Mesothelial cell of epicardium (in vitro differentiated cells): ENCODE measurements around the gene CTNNA3. TPM values are rescaled to one million over a fixed set of nuclear protein-coding genes. Genes with fewer than 3 reads are reported as not detected.

Source experiments
- DNase-seq, 2 experiments: peaks; one replicate each; pipeline ENCODE4 v3.0.0; 2021; ENCODE audit warnings: low spot score in 2 of 2; ENCODE audit not compliant: unreplicated experiment in 2 of 2
- H3K27ac Mint-ChIP-seq: 2 replicates; pipeline ENCODE4 v1.8.0; 2021; ENCODE audit warnings: mixed read lengths
- H3K27me3 Mint-ChIP-seq: 2 replicates; pipeline ENCODE4 v1.8.0; 2021; ENCODE audit warnings: low read depth, mixed read lengths
- H3K36me3 Mint-ChIP-seq: 2 replicates; pipeline ENCODE4 v1.8.0; 2021; ENCODE audit warnings: mixed read lengths
- H3K4me1 Mint-ChIP-seq: 2 replicates; pipeline ENCODE4 v1.8.0; 2021; ENCODE audit warnings: mixed read lengths
- H3K4me3 Mint-ChIP-seq: 2 replicates; pipeline ENCODE4 v1.8.0; 2021; ENCODE audit warnings: mild to moderate bottlenecking, moderate library complexity, mixed read lengths
- H3K9me3 Mint-ChIP-seq: 2 replicates; pipeline ENCODE4 v1.8.0; 2021; ENCODE audit warnings: mixed read lengths
- CTCF ChIP-seq: fragments of 200-600 bp; sonication (generic); IDR thresholded peaks from one replicate; pipeline ENCODE4 v1.5.0; 2021; ENCODE audit warnings: antibody characterized with exemption; ENCODE audit not compliant: unreplicated experiment
- total RNA-seq: library from RNA; stranded (reverse); gene quantifications from 3 replicates; pipeline ENCODE4 v1.2.1, GENCODE V29; 2021

Gene CTNNA3
- total RNA-seq, 1 donor from 2014 or later, result 14.2 TPM

- TF ChIP-seq CTCF, result no peak
- Mint-ChIP-seq H3K27ac (no peak overlapping the region), H3K4me1 (peaks cover 18% of the 10 kb centered on the region), H3K9me3 (peaks cover 5% of the 10 kb centered on the region), H3K36me3 (no peaks in the 10 kb centered on the region), H3K4me3 (no peak overlapping the region), H3K27me3 (peaks cover 3% of the 10 kb centered on the region)
- no peak for DNase-seq
Observed at GRCh38 chr10:66673071-66673470, 1022.9 kb downstream of the CTNNA3 start.

DNA sequence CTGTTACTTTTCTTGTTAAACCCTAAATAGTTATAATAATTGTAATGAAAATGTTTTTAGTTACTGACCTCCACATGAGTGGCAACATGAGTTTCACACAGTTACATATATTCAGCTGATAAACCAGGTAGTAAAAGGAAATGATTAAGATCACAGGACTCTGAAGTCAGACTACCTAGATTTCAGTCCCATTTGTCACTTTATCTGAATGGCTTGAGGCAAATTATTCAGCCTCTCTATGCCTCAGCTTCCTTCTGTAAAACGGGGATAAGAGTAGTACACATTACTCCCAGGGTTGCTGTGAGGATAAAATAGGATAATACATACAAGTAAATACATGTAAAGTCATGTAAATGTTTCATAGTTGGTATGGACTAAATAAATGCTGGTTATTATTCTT is 1024.4 kb downstream of the CTNNA3 start:
- no peak for TF ChIP-seq CTCF
- H3K36me3 Mint-ChIP-seq, result no peaks in the 10 kb centered on the region
- H3K4me1 Mint-ChIP-seq, result peaks cover 14% of the 10 kb centered on the region
- no peak overlapping the region for H3K27ac Mint-ChIP-seq
- no peak for DNase-seq
- no peak overlapping the region for H3K4me3 Mint-ChIP-seq
- peaks cover 3% of the 10 kb centered on the region for H3K27me3 Mint-ChIP-seq
- no peaks in the 10 kb centered on the region for H3K9me3 Mint-ChIP-seq

- no peak for DNase-seq
Observed at GRCh38 chr10:66671064-66671463, 1024.9 kb downstream of the CTNNA3 start.

GRCh38 chr10:66656499-66656898 is 1039.5 kb downstream of the CTNNA3 start:
- Mint-ChIP-seq H3K4me1 (peaks cover 4% of the 10 kb centered on the region), H3K27ac (no peak overlapping the region), H3K4me3 (no peak overlapping the region), H3K36me3 (peaks cover 5% of the 10 kb centered on the region), H3K27me3 (peaks cover 1% of the 10 kb centered on the region), H3K9me3 (peaks cover 24% of the 10 kb centered on the region)
- no peak for TF ChIP-seq CTCF
- DNase-seq, result no peak

More at GRCh38 chr10:66671064-66671463, 1024.9 kb downstream of the CTNNA3 start:
- H3K27me3 Mint-ChIP-seq, result peaks cover 3% of the 10 kb centered on the region
- no peak overlapping the region for H3K4me3 Mint-ChIP-seq
- H3K4me1 Mint-ChIP-seq, result peaks cover 10% of the 10 kb centered on the region
- TF ChIP-seq CTCF, result no peak
- H3K9me3 Mint-ChIP-seq, result no peaks in the 10 kb centered on the region
- H3K27ac Mint-ChIP-seq, result no peak overlapping the region
- no peaks in the 10 kb centered on the region for H3K36me3 Mint-ChIP-seq

GRCh38 chr10:66654861-66655260 is 1041.1 kb downstream of the CTNNA3 start:
- Mint-ChIP-seq H3K4me1 (peaks cover 4% of the 10 kb centered on the region), H3K9me3 (peaks cover 24% of the 10 kb centered on the region), H3K27ac (peak overlapping the region; percentile 60), H3K27me3 (peaks cover 1% of the 10 kb centered on the region), H3K36me3 (peaks cover 5% of the 10 kb centered on the region), H3K4me3 (no peak overlapping the region)
- TF ChIP-seq CTCF, result no peak
- DNase-seq, result no peak
